ENCODE results near the gene CISD1.
A peak's percentile ranks its signal among the peaks of the same experiment; 100 is the strongest.
"Not testable (repeated sequence)": the region's sequence is repeated elsewhere in the genome, so short reads cannot be mapped to it uniquely, and the experiment has no call there.

Gene CISD1

GRCh38 chr10:58268946-58269781 is at the start of gene CISD1:
Gene CISD1, plus strand, starts transcription at chr10:58269162. Its CDS starts 112 bp downstream, at chr10:58269274.
- H3K4me1 Mint-ChIP-seq = peaks cover 47% of the 10 kb centered on the region
- H3K36me3 Mint-ChIP-seq (ENCODE audit: low read depth) = peaks cover 21% of the 10 kb centered on the region
- no peak for TF ChIP-seq CTCF (IDR thresholded peaks at IDR 0.05)
- peak within 1 kb of the TSS; percentile 94 for H3K4me3 Mint-ChIP-seq
- DNase-seq = peak; percentile 96
- no peaks in the 10 kb centered on the region for H3K27me3 Mint-ChIP-seq (ENCODE audit: low read depth, poor library complexity)
- H3K27ac Mint-ChIP-seq = peak within 1 kb of the TSS; percentile 99
- H3K9me3 Mint-ChIP-seq = peaks cover 10% of the 10 kb centered on the region

GRCh38 chr10:58219875-58220274 is 49.1 kb upstream of the CISD1 start:
- TF ChIP-seq CTCF (IDR thresholded peaks at IDR 0.05) = no peak
- peaks cover 26% of the 10 kb centered on the region for H3K36me3 Mint-ChIP-seq (ENCODE audit: low read depth)
- no peak overlapping the region for H3K4me3 Mint-ChIP-seq
- H3K27ac Mint-ChIP-seq = no peak overlapping the region
- H3K9me3 Mint-ChIP-seq = no peaks in the 10 kb centered on the region
- H3K4me1 Mint-ChIP-seq = no peaks in the 10 kb centered on the region
- no peaks in the 10 kb centered on the region for H3K27me3 Mint-ChIP-seq (ENCODE audit: low read depth, poor library complexity)
- DNase-seq = no peak

- Mint-ChIP-seq H3K9me3 (no peaks in the 10 kb centered on the region), H3K27me3 (ENCODE audit: low read depth, poor library complexity) (no peaks in the 10 kb centered on the region), H3K4me1 (no peaks in the 10 kb centered on the region), H3K4me3 (no peak overlapping the region), H3K27ac (no peak overlapping the region), H3K36me3 (ENCODE audit: low read depth) (peaks cover 28% of the 10 kb centered on the region)
- DNase-seq = no peak
- no peak for TF ChIP-seq CTCF (IDR thresholded peaks at IDR 0.05)
Measured at GRCh38 chr10:58220769-58221451, 48.1 kb upstream of the CISD1 start.

GRCh38 chr10:58225654-58226053 is 43.3 kb upstream of the CISD1 start:
- Mint-ChIP-seq H3K9me3 (peaks cover 8% of the 10 kb centered on the region), H3K36me3 (ENCODE audit: low read depth) (peaks cover 52% of the 10 kb centered on the region), H3K4me3 (no peak overlapping the region), H3K27me3 (ENCODE audit: low read depth, poor library complexity) (no peaks in the 10 kb centered on the region), H3K4me1 (no peaks in the 10 kb centered on the region), H3K27ac (no peak overlapping the region)
- DNase-seq = no peak
- TF ChIP-seq CTCF (IDR thresholded peaks at IDR 0.05) = no peak

GRCh38 chr10:58229856-58230255 is 39.1 kb upstream of the CISD1 start:
- not testable (repeated sequence) for H3K4me1 Mint-ChIP-seq; H3K27me3 Mint-ChIP-seq (ENCODE audit: low read depth, poor library complexity); DNase-seq; H3K27ac Mint-ChIP-seq; H3K4me3 Mint-ChIP-seq
- Mint-ChIP-seq H3K9me3 (peaks cover 49% of the 10 kb centered on the region), H3K36me3 (ENCODE audit: low read depth) (peaks cover 79% of the 10 kb centered on the region)

- no peak for DNase-seq
- H3K36me3 Mint-ChIP-seq (ENCODE audit: low read depth) = peaks cover 93% of the 10 kb centered on the region
- TF ChIP-seq CTCF (IDR thresholded peaks at IDR 0.05) = no peak
- no peak overlapping the region for H3K27ac Mint-ChIP-seq
- H3K27me3 Mint-ChIP-seq (ENCODE audit: low read depth, poor library complexity) = peaks cover under 1% of the 10 kb centered on the region
- H3K4me3 Mint-ChIP-seq = no peak overlapping the region
- peaks cover 8% of the 10 kb centered on the region for H3K4me1 Mint-ChIP-seq
- peaks cover 51% of the 10 kb centered on the region for H3K9me3 Mint-ChIP-seq
Measured at GRCh38 chr10:58237014-58237834, 31.7 kb upstream of the CISD1 start.

Data from nephron progenitor cell (in vitro differentiated cells).